Endothelial cell of hepatic sinusoid (primary cell): ENCODE results near the gene C16orf78.
"Not testable (repeated sequence)": the region's sequence is repeated elsewhere in the genome, so short reads cannot be mapped to it uniquely, and the experiment has no call there.

Experiments used
- in situ Hi-C: cut with HindIII; loops from 2 replicates; pipeline ENCODE4 v1.10.0; 2017; ENCODE audit warnings: low sequenced_read_pairs

The C16orf78 gene

GRCh38 chr16:49349446-49350168 is 24.0 kb upstream of the C16orf78 start:
- in situ Hi-C loops = no loop called here

GRCh38 chr16:49350265-49351095 is 23.1 kb upstream of the C16orf78 start:
- in situ Hi-C loops = no loop called here

GRCh38 chr16:49351096-49351487 is 22.5 kb upstream of the C16orf78 start:
- in situ Hi-C loops = no loop called here

- in situ Hi-C loops = no loop called here
Measured at GRCh38 chr16:49352892-49353291, 20.7 kb upstream of the C16orf78 start.

GRCh38 chr16:49353680-49354079 is 19.9 kb upstream of the C16orf78 start:
- in situ Hi-C loops = no loop called here

GRCh38 chr16:49354101-49354500 is 19.5 kb upstream of the C16orf78 start:
- in situ Hi-C loops = no loop called here

- in situ Hi-C loops = no loop called here
Measured at GRCh38 chr16:49354991-49355390, 18.6 kb upstream of the C16orf78 start.

GRCh38 chr16:49355933-49356665 is 17.5 kb upstream of the C16orf78 start:
- in situ Hi-C loops = no loop called here

GRCh38 chr16:49356728-49357488 is 16.7 kb upstream of the C16orf78 start:
- in situ Hi-C loops = no loop called here

- in situ Hi-C loops = no loop called here
Measured at GRCh38 chr16:49359591-49359990, 14.0 kb upstream of the C16orf78 start.

- in situ Hi-C loops = not testable (repeated sequence)
Measured at GRCh38 chr16:49361731-49362130, 11.9 kb upstream of the C16orf78 start.

GRCh38 chr16:49362230-49362629 is 11.4 kb upstream of the C16orf78 start:
- in situ Hi-C loops = no loop called here

GRCh38 chr16:49365711-49366509 is 7.7 kb upstream of the C16orf78 start:
- in situ Hi-C loops = no loop called here

- in situ Hi-C loops = no loop called here
Measured at GRCh38 chr16:49366669-49367068, 6.9 kb upstream of the C16orf78 start.

GRCh38 chr16:49369651-49370611 is 3.7 kb upstream of the C16orf78 start:
- in situ Hi-C loops = no loop called here

- in situ Hi-C loops = no loop called here
Measured at GRCh38 chr16:49376206-49376605, 2.6 kb downstream of the C16orf78 start.

- in situ Hi-C loops = no loop called here
Measured at GRCh38 chr16:49377196-49377755, 3.7 kb downstream of the C16orf78 start.

GRCh38 chr16:49378238-49378637 is 4.6 kb downstream of the C16orf78 start:
- in situ Hi-C loops = no loop called here

- in situ Hi-C loops = no loop called here
Measured at GRCh38 chr16:49378816-49379215, 5.2 kb downstream of the C16orf78 start.
